ENCODE measurements around the gene PML. TPM values are rescaled to one million over a fixed set of nuclear protein-coding genes. Genes with fewer than 3 reads are reported as not detected.
"Not testable (repeated sequence)": the region's sequence is repeated elsewhere in the genome, so short reads cannot be mapped to it uniquely, and the experiment has no call there.

PML gene
- total and polyA plus RNA-seq, 10 donors = 17.5 to 127 (median 83.1) TPM

- H3K27ac ChIP-seq; H3K4me1 ChIP-seq; H3K4me3 ChIP-seq; H3K9me3 ChIP-seq; intact Hi-C loops (cut with DNase I; ENCODE audit: low total_unique reads); H3K36me3 ChIP-seq; H3K27me3 ChIP-seq (replicated peaks in 1 of 7): not testable (repeated sequence)
- peak; percentile 23 to 75 (median 54) for TF ChIP-seq CTCF (IDR thresholded peaks at IDR 0.05 in 8 of 11, conservative IDR thresholded peaks at IDR 0.05 in 3 of 11)
- peak; percentile 88 for DNase-seq
- WGBS, 5 donors = 7 to 70% (median 30%) methylated on average over 3 to 8 of the region's 13 CpGs
Observed at GRCh38 chr15:74065684-74066411, 71.3 kb downstream of the PML start.

GRCh38 chr15:74071645-74072044 is 77.1 kb downstream of the PML start:
- peak; percentile 70 for DNase-seq
- H3K27ac ChIP-seq; H3K36me3 ChIP-seq; H3K27me3 ChIP-seq (replicated peaks in 1 of 7); H3K4me3 ChIP-seq; H3K9me3 ChIP-seq; H3K4me1 ChIP-seq; intact Hi-C loops (cut with DNase I; ENCODE audit: low total_unique reads): not testable (repeated sequence)
- 85 to 92% (median 90%) methylated on average over 4 of the region's 6 CpGs for WGBS, 5 donors

DNA sequence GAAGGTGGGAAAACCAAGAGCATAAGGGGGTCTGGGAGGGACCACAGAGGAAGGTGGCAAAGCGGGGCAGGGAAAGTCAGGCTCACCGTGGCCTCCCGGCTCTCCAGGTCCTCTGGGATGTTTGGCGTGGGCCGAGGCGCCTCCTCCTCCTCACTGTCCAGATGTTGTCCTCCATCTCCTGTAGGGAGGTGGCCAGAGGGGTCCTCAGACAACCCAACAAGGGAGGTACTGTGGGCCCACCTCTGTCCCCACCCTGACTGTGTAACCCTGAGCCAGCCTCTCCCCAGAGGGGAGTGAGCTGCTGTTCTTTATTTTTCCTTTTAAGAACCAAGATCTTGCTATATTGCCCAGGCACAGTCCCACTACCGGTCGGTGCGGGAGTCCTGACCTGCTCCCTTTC is 77.6 kb downstream of the PML start:
- H3K4me3 ChIP-seq; H3K9me3 ChIP-seq; H3K27me3 ChIP-seq (replicated peaks in 1 of 7); DNase-seq; H3K36me3 ChIP-seq; intact Hi-C loops (cut with DNase I; ENCODE audit: low total_unique reads); H3K27ac ChIP-seq; H3K4me1 ChIP-seq: not testable (repeated sequence)
- WGBS, 5 donors = 92 to 100% (median 100%) methylated on average over 1 to 5 of the region's 9 CpGs; no CpG with 5 or more reads in 2 of the 5 donors

DNA sequence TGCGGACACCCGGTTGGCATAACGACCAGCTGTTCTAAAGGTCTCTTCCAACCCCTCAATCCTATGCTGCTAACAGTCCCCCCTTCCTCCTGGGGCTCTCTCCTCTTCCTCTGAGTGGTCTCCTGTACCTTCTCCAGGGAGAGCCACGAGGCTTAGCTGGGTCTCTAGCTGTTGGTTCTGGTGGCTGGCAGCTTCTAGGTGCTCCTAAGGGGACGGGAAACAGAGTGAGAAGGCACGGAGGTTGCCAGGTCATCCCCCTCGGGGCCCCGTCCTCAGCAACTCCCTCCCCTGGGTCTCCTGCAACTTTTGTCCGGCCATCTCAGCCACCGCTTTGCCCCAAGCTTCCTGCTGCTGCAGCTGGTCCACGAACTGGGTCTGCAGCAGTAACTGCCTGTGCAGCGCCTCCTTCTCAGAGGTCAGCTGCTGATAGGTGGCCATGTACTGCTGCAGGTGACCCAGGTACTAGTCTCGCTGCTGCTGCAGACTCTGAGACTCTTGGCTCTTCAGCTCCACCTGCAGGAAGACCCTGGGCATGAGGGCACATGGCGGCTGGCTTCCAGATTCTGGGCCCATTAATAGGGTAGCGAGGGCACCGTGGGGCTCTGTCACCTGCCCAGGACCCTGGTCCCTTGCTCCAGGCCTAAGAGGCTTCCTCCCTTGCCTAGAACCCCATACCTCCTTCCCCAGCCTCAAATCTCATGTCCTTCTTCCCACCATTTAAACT is 78.3 kb downstream of the PML start:
- WGBS, 5 donors = 40 to 54% (median 45%) methylated on average over 3 to 9 of the region's 16 CpGs
- H3K4me3 ChIP-seq; intact Hi-C loops (cut with DNase I; ENCODE audit: low total_unique reads); H3K4me1 ChIP-seq; H3K9me3 ChIP-seq; H3K36me3 ChIP-seq; H3K27me3 ChIP-seq (replicated peaks in 1 of 7); H3K27ac ChIP-seq: not testable (repeated sequence)
- DNase-seq = peak; percentile 75
- peak in 5 of 11 experiments; percentile 25 to 39 (median 36) for TF ChIP-seq CTCF (IDR thresholded peaks at IDR 0.05 in 8 of 11, conservative IDR thresholded peaks at IDR 0.05 in 3 of 11)

- H3K4me1 ChIP-seq; H3K27me3 ChIP-seq (replicated peaks in 1 of 7); intact Hi-C loops (cut with DNase I; ENCODE audit: low total_unique reads); H3K4me3 ChIP-seq; H3K9me3 ChIP-seq; H3K36me3 ChIP-seq; H3K27ac ChIP-seq: not testable (repeated sequence)
- 52 to 91% (median 84%) methylated on average over 2 to 9 of the region's 9 CpGs for WGBS, 5 donors
- peak; percentile 61 for DNase-seq
Observed at GRCh38 chr15:74075781-74076180, 81.3 kb downstream of the PML start.

DNA sequence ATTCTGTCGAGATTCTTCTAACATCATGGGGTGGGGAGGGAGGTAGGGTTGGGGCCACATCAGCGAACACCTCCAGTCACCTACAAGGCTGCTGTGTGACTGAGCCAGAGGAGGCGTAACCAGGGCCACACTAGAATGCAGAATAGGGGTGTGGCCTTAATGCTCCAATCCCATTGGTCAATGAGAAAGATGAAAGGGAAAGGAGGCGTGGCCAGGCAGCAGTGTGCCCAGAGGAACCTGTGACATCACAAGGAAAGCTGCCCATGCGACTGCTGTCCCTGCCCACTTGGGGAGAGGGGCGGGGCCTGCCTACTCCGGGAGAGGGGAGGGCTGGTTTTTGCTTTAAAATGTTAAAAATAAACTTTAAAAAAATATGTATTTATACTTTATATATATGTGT is 87.9 kb downstream of the PML start, which contains the start of gene GOLGA6A:
Gene GOLGA6A, minus strand, starts transcription at position 101 of the 400 bp plus-strand sequence. Its CDS starts 41 bp downstream, at position 60.
- H3K27me3 ChIP-seq (replicated peaks in 1 of 7); H3K4me3 ChIP-seq; DNase-seq; H3K9me3 ChIP-seq; intact Hi-C loops (cut with DNase I; ENCODE audit: low total_unique reads); H3K36me3 ChIP-seq; H3K4me1 ChIP-seq; H3K27ac ChIP-seq: not testable (repeated sequence)
- no CpG with 5 or more reads among the region's 7 CpGs for WGBS, 5 donors

DNA sequence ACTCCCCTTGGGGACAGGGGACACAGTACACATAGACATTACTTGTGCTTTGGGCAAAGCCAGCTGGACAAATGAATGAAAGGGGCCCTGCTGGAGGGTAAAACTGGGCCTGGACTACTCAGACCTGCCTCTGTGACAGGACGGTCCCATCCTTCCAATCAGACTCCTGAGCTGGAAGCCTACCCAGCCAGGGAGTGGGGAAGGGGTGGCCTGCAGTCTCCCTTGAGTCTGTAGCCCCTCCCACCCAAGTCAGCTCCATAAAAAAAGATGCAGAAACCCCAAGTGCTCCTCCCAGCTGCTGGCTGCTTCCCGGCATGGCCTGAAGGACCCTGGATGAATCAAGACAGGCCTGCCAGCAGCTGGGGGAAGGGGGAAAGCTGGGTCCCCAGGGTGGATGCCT is 100.1 kb downstream of the PML start:
- intact Hi-C loops (cut with DNase I; ENCODE audit: low total_unique reads); H3K27ac ChIP-seq; H3K4me3 ChIP-seq; H3K36me3 ChIP-seq; H3K27me3 ChIP-seq (replicated peaks in 1 of 7); H3K9me3 ChIP-seq; H3K4me1 ChIP-seq; DNase-seq: not testable (repeated sequence)
- WGBS, 5 donors = no CpG with 5 or more reads among the region's 2 CpGs

GRCh38 chr15:74095610-74096009 is 101.1 kb downstream of the PML start:
- H3K9me3 ChIP-seq; H3K27me3 ChIP-seq (replicated peaks in 1 of 7); H3K27ac ChIP-seq; intact Hi-C loops (cut with DNase I; ENCODE audit: low total_unique reads); H3K4me3 ChIP-seq; H3K36me3 ChIP-seq; H3K4me1 ChIP-seq: not testable (repeated sequence)
- WGBS, 5 donors = 82 to 99% (median 88%) methylated on average over 4 to 8 of the region's 10 CpGs; no CpG with 5 or more reads in 1 of the 5 donors
- peak; percentile 47 for DNase-seq

DNA sequence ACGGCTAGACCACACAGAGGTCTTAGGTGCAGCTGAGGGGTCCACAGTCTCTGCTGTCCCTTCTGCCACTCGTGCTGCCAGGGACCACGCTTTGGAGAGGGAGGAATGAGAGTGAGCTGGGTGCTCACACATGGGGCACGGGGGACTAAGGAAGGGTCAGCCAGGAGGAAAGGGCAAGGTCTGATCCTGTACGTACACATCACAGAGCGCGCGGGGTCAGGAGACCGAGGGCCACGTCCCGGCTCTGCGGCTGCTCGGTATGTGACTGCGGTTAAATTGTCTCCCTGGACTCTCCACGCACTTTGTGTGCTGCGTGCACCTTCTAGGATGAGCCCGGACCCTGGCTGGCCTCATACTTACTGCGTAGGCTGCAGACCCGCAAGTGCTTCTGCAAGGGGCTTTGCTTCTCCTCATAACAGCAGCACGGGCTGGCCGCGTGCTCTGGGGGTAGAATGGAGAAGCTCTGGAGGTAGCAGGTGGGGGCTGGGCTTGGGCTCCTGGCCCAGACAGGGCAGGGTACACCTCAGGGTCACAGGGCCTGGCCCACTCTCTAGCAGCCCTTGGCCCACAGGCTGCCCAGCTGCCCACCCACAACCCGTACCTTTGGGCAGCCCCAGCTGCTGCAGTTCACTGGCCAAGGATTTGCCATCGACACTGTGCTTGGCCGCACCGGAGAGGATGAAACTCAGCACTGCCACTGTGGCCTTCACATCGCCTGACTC is 102.4 kb downstream of the PML start:
- DNase-seq; intact Hi-C loops (cut with DNase I; ENCODE audit: low total_unique reads): not testable (repeated sequence)

More for the DNA sequence above, 102.4 kb downstream of the PML start:
- no CpG with 5 or more reads among the region's 27 CpGs for WGBS, 5 donors
- H3K9me3 ChIP-seq; H3K4me3 ChIP-seq; H3K4me1 ChIP-seq; H3K27me3 ChIP-seq (replicated peaks in 1 of 7); H3K27ac ChIP-seq; H3K36me3 ChIP-seq: not testable (repeated sequence)
